Spleen (tissue), 11 donors: ENCODE measurements around the gene DLEC1. TPM values are rescaled to one million over a fixed set of nuclear protein-coding genes. Genes with fewer than 3 reads are reported as not detected.

Experiments used
- DNase-seq: peaks from one replicate; pipeline ENCODE4 v3.0.0-alpha.2; 2020
- H3K27ac ChIP-seq, 8 donors: fragments of 200-600 bp; sonication (generic) in 7 of 8; 1 replicate in 4 of 8; 2 replicates in 4 of 8; pipeline versions ENCODE4 v1.5.0 to v1.8.0; 2016 to 2021; ENCODE audit warnings: inconsistent platforms in 4 of 8, mild to moderate bottlenecking in 4 of 8, moderate library complexity in 1 of 8
- H3K27me3 ChIP-seq, 7 donors: fragments of 200-600 bp; sonication (generic) in 6 of 7; replicated peaks in 1 of 7; 1 replicate in 4 of 7; 2 replicates in 3 of 7; pipeline versions ENCODE4 v1.5.0 to v1.8.0; 2016 to 2021; ENCODE audit warnings: inconsistent platforms in 3 of 7, mild to moderate bottlenecking in 1 of 7
- H3K36me3 ChIP-seq, 6 donors: fragments of 200-600 bp; sonication (generic) in 5 of 6; 1 replicate in 4 of 6; 2 replicates in 2 of 6; pipeline versions ENCODE4 v1.5.0 to v1.8.0; 2016 to 2021; ENCODE audit warnings: inconsistent platforms in 2 of 6
- H3K4me1 ChIP-seq, 6 donors: fragments of 200-600 bp; sonication (generic) in 5 of 6; 1 replicate in 3 of 6; 2 replicates in 3 of 6; pipeline versions ENCODE4 v1.5.0 to v1.8.0; 2016 to 2021; ENCODE audit warnings: inconsistent platforms in 3 of 6
- H3K4me3 ChIP-seq, 8 donors: fragments of 200-600 bp; sonication (generic) in 7 of 8; 1 replicate in 4 of 8; 2 replicates in 4 of 8; pipeline versions ENCODE4 v1.5.0 to v1.8.0; 2016 to 2021; ENCODE audit warnings: inconsistent platforms in 4 of 8, mild to moderate bottlenecking in 4 of 8, moderate library complexity in 2 of 8
- H3K9me3 ChIP-seq, 8 donors: fragments of 200-600 bp; sonication (generic) in 7 of 8; 1 replicate in 4 of 8; 2 replicates in 4 of 8; pipeline versions ENCODE4 v1.5.0 to v1.8.0; 2016 to 2021; ENCODE audit warnings: inconsistent platforms in 4 of 8
- POLR2A ChIP-seq, 3 donors: fragments of 450-650 bp; IDR thresholded peaks; one replicate each; pipeline ENCODE4 v1.5.1; 2017; ENCODE audit warnings: antibody characterized with exemption in 3 of 3, mild to moderate bottlenecking in 1 of 3
- POLR2AphosphoS5 ChIP-seq, 3 donors: sonication (generic); formaldehyde crosslinking; IDR thresholded peaks; one replicate each; pipeline ENCODE4 v1.5.1; 2017; ENCODE audit warnings: antibody characterized with exemption in 3 of 3
- WGBS, 5 donors: extraction: QIAGEN DNeasy Blood & Tissue Kit in 3 of 5; methylation state at CpG; one replicate each; pipeline versions ENCODE4 v1.1.5 to v1.1.7; 2013 to 2018; 5-methylcytosine and 5-hydroxymethylcytosine counted together
- intact Hi-C: fragments of 100-400 bp; cut with DNase I; formaldehyde crosslinking; loops from one replicate; pipeline ENCODE4 v1.15.0; 2023; ENCODE audit warnings: low total_unique reads
- polyA plus RNA-seq, 3 donors: library from polyadenylated mRNA; stranded (reverse); fragments of 200-250 nt; gene quantifications; one replicate each; pipeline ENCODE4 v1.2.1, GENCODE V29; 2013
- total RNA-seq, 7 donors: library from RNA; depleted of rRNA in 3 of 7; stranded (reverse); fragments of >200 nt in 3 of 7; fragmentation: NEBNext Ultra II Directional in 4 of 7; extraction: Animal tissue kit (Norgen Biotek cat#: 25700) in 4 of 7; gene quantifications; one replicate each; pipeline versions ENCODE4 v1.1.0 to v1.2.1, GENCODE V29; 2016 to 2021
- TF ChIP-seq, protein P1 (sequence below), 11 experiments: fragments of 200-600 bp in 7 of 11; fragments of 450-650 bp in 4 of 11; sonication (generic) in 4 of 11; IDR thresholded peaks in 8 of 11; conservative IDR thresholded peaks in 3 of 11; 1 replicate in 7 of 11; 2 replicates in 4 of 11; pipeline versions ENCODE4 v1.4.0 to v1.8.0; 2016 to 2021; ENCODE audit warnings: antibody characterized with exemption in 11 of 11, inconsistent platforms in 4 of 11, mild to moderate bottlenecking in 1 of 11
- donor health status: healthy with polysubstance abuse.
- donor health status: DM: no; HTN: no; CAD: no; lungs with moderate emphysema.
- donor health status: DM: no; HTN: no; CAD: no.
- donor health status: Bipolar disorder and iron deficiency.
- donor health status: healthy.
- donor health status: DM: no; HTN: no; CAD: no.
- donor health status: DM: yes; HTN: yes; CAD: no.

DLEC1 gene
- total and polyA plus RNA-seq, 10 donors: 0.36 to 2.3 (median 0.88) TPM

DNA sequence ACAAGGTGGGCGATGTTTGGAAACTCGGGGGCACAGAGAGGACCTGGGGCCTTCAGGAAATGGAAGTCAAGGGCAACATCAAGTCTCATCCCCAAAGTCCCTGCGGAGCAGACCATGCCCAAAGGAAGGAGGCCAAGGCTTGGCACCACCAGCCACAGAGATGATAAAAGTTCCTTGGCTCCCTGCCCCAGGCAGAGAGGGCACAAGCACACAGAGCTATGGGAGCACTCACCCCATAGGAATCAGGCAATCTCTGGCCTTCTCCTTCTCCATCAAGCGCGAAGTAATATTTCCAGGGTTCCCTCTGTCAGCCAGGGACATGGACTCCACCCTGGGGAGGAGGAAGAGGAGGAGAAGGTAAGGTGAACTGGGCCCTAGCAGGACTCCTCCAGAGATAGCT, 90.0 kb downstream of the DLEC1 start:
- WGBS, 5 donors: 89 to 98% (median 91%) methylated on average over 5 of the region's 5 CpGs
- Histone ChIP-seq H3K4me3 (no peak overlapping the region), H3K9me3 (no peaks in the 10 kb centered on the region), H3K27me3 (no peaks in the 10 kb centered on the region), H3K27ac (no peak overlapping the region), H3K36me3 (peaks cover 3 to 100% (median 96%) of the 10 kb centered on the region in 6 donors), H3K4me1 (peaks cover 3 to 57% (median 26%) of the 10 kb centered on the region in 6 donors)
- intact Hi-C loops: no loop called here
- no peak for DNase-seq
- no peak for TF ChIP-seq POLR2AphosphoS5 (IDR thresholded peaks at IDR 0.05)
- TF ChIP-seq, protein P1, sequence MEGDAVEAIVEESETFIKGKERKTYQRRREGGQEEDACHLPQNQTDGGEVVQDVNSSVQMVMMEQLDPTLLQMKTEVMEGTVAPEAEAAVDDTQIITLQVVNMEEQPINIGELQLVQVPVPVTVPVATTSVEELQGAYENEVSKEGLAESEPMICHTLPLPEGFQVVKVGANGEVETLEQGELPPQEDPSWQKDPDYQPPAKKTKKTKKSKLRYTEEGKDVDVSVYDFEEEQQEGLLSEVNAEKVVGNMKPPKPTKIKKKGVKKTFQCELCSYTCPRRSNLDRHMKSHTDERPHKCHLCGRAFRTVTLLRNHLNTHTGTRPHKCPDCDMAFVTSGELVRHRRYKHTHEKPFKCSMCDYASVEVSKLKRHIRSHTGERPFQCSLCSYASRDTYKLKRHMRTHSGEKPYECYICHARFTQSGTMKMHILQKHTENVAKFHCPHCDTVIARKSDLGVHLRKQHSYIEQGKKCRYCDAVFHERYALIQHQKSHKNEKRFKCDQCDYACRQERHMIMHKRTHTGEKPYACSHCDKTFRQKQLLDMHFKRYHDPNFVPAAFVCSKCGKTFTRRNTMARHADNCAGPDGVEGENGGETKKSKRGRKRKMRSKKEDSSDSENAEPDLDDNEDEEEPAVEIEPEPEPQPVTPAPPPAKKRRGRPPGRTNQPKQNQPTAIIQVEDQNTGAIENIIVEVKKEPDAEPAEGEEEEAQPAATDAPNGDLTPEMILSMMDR (IDR thresholded peaks at IDR 0.05 in 8 of 11, conservative IDR thresholded peaks at IDR 0.05 in 3 of 11): no peak
- no peak for TF ChIP-seq POLR2A (IDR thresholded peaks at IDR 0.05)

DNA sequence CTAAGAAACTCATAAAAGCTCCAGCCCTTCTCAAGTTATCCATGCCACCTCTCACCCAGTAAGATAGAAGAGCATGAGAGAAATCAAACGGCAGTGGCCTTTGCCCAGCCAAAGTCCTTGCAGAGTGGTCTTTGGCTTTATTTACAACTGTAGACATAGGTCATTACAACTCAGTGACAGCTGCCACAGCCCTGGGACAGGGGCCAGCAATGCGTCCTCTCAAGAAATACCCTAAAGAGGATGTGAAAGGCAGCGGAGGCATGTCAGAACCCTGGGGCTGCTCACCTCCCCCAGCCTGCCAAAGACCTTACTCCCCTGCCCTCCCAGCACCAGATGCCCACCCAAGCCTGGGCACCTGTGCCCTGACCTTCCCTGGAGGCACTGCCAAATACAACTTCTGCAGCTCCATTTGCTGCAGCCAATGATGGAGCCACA, 91.6 kb downstream of the DLEC1 start:
- no peak overlapping the region for H3K4me3 ChIP-seq
- H3K27me3 ChIP-seq: no peaks in the 10 kb centered on the region
- 65 to 77% (median 73%) methylated on average over 3 of the region's 3 CpGs for WGBS, 5 donors
- H3K36me3 ChIP-seq: peaks cover 3 to 97% (median 88%) of the 10 kb centered on the region in 6 donors
- DNase-seq: no peak
- no peaks in the 10 kb centered on the region for H3K9me3 ChIP-seq
- TF ChIP-seq, protein P1 (IDR thresholded peaks at IDR 0.05 in 8 of 11, conservative IDR thresholded peaks at IDR 0.05 in 3 of 11): no peak
- no peak for TF ChIP-seq POLR2A (IDR thresholded peaks at IDR 0.05)
- TF ChIP-seq POLR2AphosphoS5 (IDR thresholded peaks at IDR 0.05): no peak
- intact Hi-C loops: no loop called here
- H3K27ac ChIP-seq: no peak overlapping the region
- H3K4me1 ChIP-seq: peaks cover 14 to 73% (median 39%) of the 10 kb centered on the region in 6 donors

DNA sequence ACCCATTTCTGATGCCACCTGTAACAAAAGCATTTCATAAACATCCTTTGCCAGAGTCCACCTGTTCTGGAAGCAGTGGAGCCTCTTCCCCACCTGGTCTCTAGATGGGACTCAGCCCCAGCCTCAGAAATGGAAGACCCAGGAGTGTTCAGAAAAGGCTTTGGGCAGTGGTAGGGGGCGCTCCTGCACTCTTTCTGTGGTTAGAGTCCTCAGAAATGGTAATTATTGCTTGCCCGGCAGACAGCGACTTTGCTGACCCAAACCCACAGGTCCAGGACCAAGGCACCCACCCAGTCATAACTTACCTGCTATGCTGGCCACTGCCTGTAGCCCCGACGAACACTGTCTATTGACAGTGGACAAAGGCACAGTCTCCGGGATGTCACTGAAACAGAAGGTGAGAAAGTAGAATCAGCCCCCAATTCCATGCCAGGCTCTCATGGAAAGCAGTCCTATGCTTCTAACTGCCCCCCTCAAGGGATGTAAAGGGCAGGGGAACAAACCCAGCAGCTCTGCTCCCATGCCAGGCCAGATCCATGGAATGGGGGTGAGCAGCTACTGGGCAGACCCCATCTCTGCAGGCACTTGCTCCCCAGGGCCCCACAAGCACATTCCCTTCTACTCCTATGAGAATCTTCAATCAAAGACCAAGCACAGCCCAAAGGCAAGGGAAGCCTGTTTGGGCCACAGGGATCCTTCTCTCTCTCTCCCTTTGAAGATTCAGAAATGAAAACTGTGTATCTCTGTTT, 92.8 kb downstream of the DLEC1 start:
- Histone ChIP-seq H3K27ac (no peak overlapping the region), H3K27me3 (no peaks in the 10 kb centered on the region), H3K9me3 (no peaks in the 10 kb centered on the region), H3K4me1 (peaks cover 18 to 82% (median 45%) of the 10 kb centered on the region in 6 donors), H3K36me3 (peaks cover 3 to 85% (median 76%) of the 10 kb centered on the region in 6 donors), H3K4me3 (no peak overlapping the region)
- TF ChIP-seq, protein P1 (IDR thresholded peaks at IDR 0.05 in 8 of 11, conservative IDR thresholded peaks at IDR 0.05 in 3 of 11): peak in 2 of 11 experiments; percentile 25 to 35
- no peak for TF ChIP-seq POLR2AphosphoS5 (IDR thresholded peaks at IDR 0.05)
- 63 to 82% (median 75%) methylated on average over 5 to 6 of the region's 6 CpGs for WGBS, 5 donors
- intact Hi-C loops: no loop called here
- no peak for DNase-seq

DNA sequence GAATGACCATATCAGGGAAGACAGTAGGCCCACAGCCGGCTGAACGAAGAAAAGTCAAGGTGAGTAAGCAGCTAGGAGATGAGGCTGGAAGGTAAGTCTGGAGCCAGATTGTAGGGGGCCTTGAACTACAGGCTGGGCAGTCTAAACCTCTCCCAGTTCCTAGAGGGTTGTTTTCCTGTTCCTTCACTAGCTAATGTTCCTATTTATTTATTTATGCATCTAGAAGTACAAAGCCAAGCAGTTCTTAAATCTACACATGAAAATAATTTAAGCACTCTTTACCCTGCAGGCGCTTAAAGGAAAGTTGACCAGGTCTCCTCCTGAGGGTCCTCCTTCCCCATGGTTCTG, 94.2 kb downstream of the DLEC1 start:
- DNase-seq: no peak
- no peaks in the 10 kb centered on the region for H3K27me3 ChIP-seq
- no peak overlapping the region for H3K27ac ChIP-seq
- TF ChIP-seq POLR2A (IDR thresholded peaks at IDR 0.05) (no peak), POLR2AphosphoS5 (IDR thresholded peaks at IDR 0.05) (no peak)
- TF ChIP-seq, protein P1 (IDR thresholded peaks at IDR 0.05 in 8 of 11, conservative IDR thresholded peaks at IDR 0.05 in 3 of 11): no peak
- no peaks in the 10 kb centered on the region for H3K9me3 ChIP-seq
- intact Hi-C loops: no loop called here
- H3K4me1 ChIP-seq: peaks cover 21 to 87% (median 50%) of the 10 kb centered on the region in 6 donors
- H3K36me3 ChIP-seq: peaks cover 3 to 71% (median 63%) of the 10 kb centered on the region in 6 donors
- H3K4me3 ChIP-seq: no peak overlapping the region
- WGBS, 5 donors: 76 to 91% (median 84%) methylated on average over 3 of the region's 3 CpGs
